MV-4-11 (cell line): Measurements from ENCODE around the gene MSN.
"Not testable (repeated sequence)": the region's sequence is repeated elsewhere in the genome, so short reads cannot be mapped to it uniquely, and the experiment has no call there.

Experiments used
- DNase-seq: peaks from one replicate; lab custom pipeline; 2025; lab: John Stamatoyannopoulos, UW

Gene MSN

GRCh38 chrX:65718538-65718937 is 51.1 kb downstream of the MSN start:
- DNase-seq, result no peak

- peak; percentile 79 for DNase-seq
Measured at GRCh38 chrX:65720381-65720964, 53.0 kb downstream of the MSN start.

GRCh38 chrX:65723706-65724105 is 56.3 kb downstream of the MSN start:
- DNase-seq, result peak; percentile 85

GRCh38 chrX:65726715-65727114 is 59.3 kb downstream of the MSN start:
- DNase-seq, result no peak

GRCh38 chrX:65731684-65732289 is 64.3 kb downstream of the MSN start:
- DNase-seq, result peak; percentile 10

GRCh38 chrX:65740909-65741308 is 73.5 kb downstream of the MSN start:
- no peak for DNase-seq

- DNase-seq, result no peak
Measured at GRCh38 chrX:65741823-65742222, 74.4 kb downstream of the MSN start.

GRCh38 chrX:65744965-65745364 is 77.5 kb downstream of the MSN start:
- no peak for DNase-seq

- DNase-seq, result no peak
Measured at GRCh38 chrX:65745427-65745826, 78.0 kb downstream of the MSN start.

- DNase-seq, result peak; percentile 9
Measured at GRCh38 chrX:65745992-65746391, 78.5 kb downstream of the MSN start.

- DNase-seq, result peak; percentile 84
Measured at GRCh38 chrX:65750674-65751469, 83.4 kb downstream of the MSN start.

- no peak for DNase-seq
Measured at GRCh38 chrX:65751519-65751918, 84.1 kb downstream of the MSN start.

- DNase-seq, result no peak
Measured at GRCh38 chrX:65752294-65752693, 84.8 kb downstream of the MSN start.

GRCh38 chrX:65755786-65756185 is 88.3 kb downstream of the MSN start:
- DNase-seq, result no peak

GRCh38 chrX:65757943-65758342 is 90.5 kb downstream of the MSN start:
- no peak for DNase-seq

- no peak for DNase-seq
Measured at GRCh38 chrX:65758505-65758904, 91.1 kb downstream of the MSN start.

GRCh38 chrX:65759525-65759924 is 92.1 kb downstream of the MSN start:
- DNase-seq, result not testable (repeated sequence)

GRCh38 chrX:65769564-65770292 is 102.3 kb downstream of the MSN start:
- DNase-seq, result no peak

GRCh38 chrX:65772842-65773241 is 105.4 kb downstream of the MSN start:
- DNase-seq, result no peak

- DNase-seq, result no peak
Measured at GRCh38 chrX:65781845-65782244, 114.4 kb downstream of the MSN start.

- DNase-seq, result no peak
Measured at GRCh38 chrX:65783746-65784145, 116.3 kb downstream of the MSN start.
